Chondrocyte (in vitro differentiated cells): ENCODE data around the gene AFF2. TPM values are rescaled to one million over a fixed set of nuclear protein-coding genes. Genes with fewer than 3 reads are reported as not detected.

ENCODE experiments used
- DNase-seq: peaks from one replicate; pipeline ENCODE4 v3.0.0; 2021; ENCODE audit warnings: mixed read lengths, low spot score
- H3K27ac Mint-ChIP-seq: one replicate; pipeline ENCODE4 v1.8.0; 2021; ENCODE audit warnings: mild to moderate bottlenecking, moderate library complexity, mixed read lengths; ENCODE audit not compliant: unreplicated experiment
- H3K27me3 Mint-ChIP-seq: 2 replicates; pipeline ENCODE4 v1.8.0; 2021; ENCODE audit warnings: low read depth, mixed read lengths
- H3K36me3 Mint-ChIP-seq: 2 replicates; pipeline ENCODE4 v1.8.0; 2021; ENCODE audit warnings: low read depth, mixed read lengths
- H3K4me1 Mint-ChIP-seq: 2 replicates; pipeline ENCODE4 v1.8.0; 2021; ENCODE audit warnings: low read depth, mild to moderate bottlenecking, mixed read lengths
- H3K4me3 Mint-ChIP-seq: one replicate; pipeline ENCODE4 v1.8.0; 2021; ENCODE audit warnings: mild to moderate bottlenecking, moderate library complexity, mixed read lengths; ENCODE audit not compliant: unreplicated experiment
- H3K9me3 Mint-ChIP-seq: 2 replicates; pipeline ENCODE4 v1.8.0; 2021; ENCODE audit warnings: low read depth, mixed read lengths
- total RNA-seq: library from RNA; stranded (reverse); gene quantifications from 3 replicates; pipeline ENCODE4 v1.2.1, GENCODE V29; 2021
- TF ChIP-seq, protein P1 (sequence below): fragments of 200-600 bp; sonication (generic); IDR thresholded peaks from 2 replicates; pipeline ENCODE4 v1.5.0; 2021; ENCODE audit warnings: antibody characterized with exemption, mild to moderate bottlenecking, moderate library complexity

AFF2 gene
- total RNA-seq, 1 donor from 2014 or later: 22.4 TPM

- no peak for DNase-seq
- Mint-ChIP-seq H3K4me1 (peaks cover 6% of the 10 kb centered on the region), H3K4me3 (no peak overlapping the region), H3K27me3 (no peaks in the 10 kb centered on the region), H3K27ac (no peak overlapping the region), H3K9me3 (peaks cover 21% of the 10 kb centered on the region), H3K36me3 (no peaks in the 10 kb centered on the region)
- TF ChIP-seq, protein P1, sequence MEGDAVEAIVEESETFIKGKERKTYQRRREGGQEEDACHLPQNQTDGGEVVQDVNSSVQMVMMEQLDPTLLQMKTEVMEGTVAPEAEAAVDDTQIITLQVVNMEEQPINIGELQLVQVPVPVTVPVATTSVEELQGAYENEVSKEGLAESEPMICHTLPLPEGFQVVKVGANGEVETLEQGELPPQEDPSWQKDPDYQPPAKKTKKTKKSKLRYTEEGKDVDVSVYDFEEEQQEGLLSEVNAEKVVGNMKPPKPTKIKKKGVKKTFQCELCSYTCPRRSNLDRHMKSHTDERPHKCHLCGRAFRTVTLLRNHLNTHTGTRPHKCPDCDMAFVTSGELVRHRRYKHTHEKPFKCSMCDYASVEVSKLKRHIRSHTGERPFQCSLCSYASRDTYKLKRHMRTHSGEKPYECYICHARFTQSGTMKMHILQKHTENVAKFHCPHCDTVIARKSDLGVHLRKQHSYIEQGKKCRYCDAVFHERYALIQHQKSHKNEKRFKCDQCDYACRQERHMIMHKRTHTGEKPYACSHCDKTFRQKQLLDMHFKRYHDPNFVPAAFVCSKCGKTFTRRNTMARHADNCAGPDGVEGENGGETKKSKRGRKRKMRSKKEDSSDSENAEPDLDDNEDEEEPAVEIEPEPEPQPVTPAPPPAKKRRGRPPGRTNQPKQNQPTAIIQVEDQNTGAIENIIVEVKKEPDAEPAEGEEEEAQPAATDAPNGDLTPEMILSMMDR: no peak
Measured at GRCh38 chrX:149044471-149044870, 544.1 kb downstream of the AFF2 start.

GRCh38 chrX:149045645-149046210, 545.3 kb downstream of the AFF2 start:
- Mint-ChIP-seq H3K27me3 (no peaks in the 10 kb centered on the region), H3K4me1 (peaks cover 6% of the 10 kb centered on the region), H3K27ac (no peak overlapping the region), H3K36me3 (no peaks in the 10 kb centered on the region), H3K4me3 (no peak overlapping the region), H3K9me3 (peaks cover 23% of the 10 kb centered on the region)
- TF ChIP-seq, protein P1: no peak
- DNase-seq: no peak
